SK-N-SH (cell line): ENCODE data around the gene KIAA0319L. TPM values are rescaled to one million over a fixed set of nuclear protein-coding genes. Genes with fewer than 3 reads are reported as not detected.

Source experiments
- CTCF ChIA-PET: fragments of 300-600, 350-600 bp; formaldehyde crosslinking; extraction: SDS; loops from one replicate; lab custom pipeline; 2021; lab: Yijun Ruan, JAX
- POLR2A ChIA-PET: fragments of 350-600 bp; sonication (Branson Sonifier 250); formaldehyde crosslinking; extraction: SDS; loops from one replicate; lab custom pipeline; 2020; ENCODE audit warnings: antibody characterized with exemption, inconsistent platforms; lab: Yijun Ruan, JAX
- DNase-seq: peaks from one replicate; pipeline ENCODE4 v3.0.0; 2012
- H2AFZ ChIP-seq: fragments of 200-600 bp; sonication (generic); 2 replicates; pipeline ENCODE4 v1.8.1; 2016; ENCODE audit warnings: antibody characterized with exemption, mild to moderate bottlenecking, low read depth
- H3F3A ChIP-seq: fragments of 200-600 bp; sonication (generic); replicated peaks from 2 replicates; pipeline ENCODE3; 2016; ENCODE audit warnings: antibody characterized with exemption, mild to moderate bottlenecking; ENCODE audit not compliant: insufficient read depth
- H3K27ac ChIP-seq, 2 experiments: fragments of 200-500 bp in 1 of 2; fragments of 200-600 bp in 1 of 2; sonication (Bioruptor generic) in 1 of 2; sonication (generic), shearing (Covaris generic) in 1 of 2; 2 replicates each; pipeline versions ENCODE4 v1.5.1 to v1.6.1; 2014 to 2016; ENCODE audit warnings: low read depth in 2 of 2, inconsistent platforms in 1 of 2, low read length in 1 of 2, mild to moderate bottlenecking in 1 of 2, mixed read lengths in 1 of 2
- H3K27me3 ChIP-seq: fragments of 200-600 bp; sonication (generic), shearing (Covaris generic); 2 replicates; pipeline ENCODE4 v1.6.1; 2016; ENCODE audit warnings: mixed run types; ENCODE audit not compliant: insufficient read depth
- H3K36me3 ChIP-seq, 2 experiments: fragments of 200-500 bp in 1 of 2; fragments of 200-600 bp in 1 of 2; sonication (Bioruptor generic) in 1 of 2; sonication (generic) in 1 of 2; replicated peaks in 1 of 2; 2 replicates each; pipeline versions ENCODE3 to v1.5.1; 2014 to 2016; ENCODE audit warnings: low read length in 1 of 2, mild to moderate bottlenecking in 1 of 2; ENCODE audit not compliant: insufficient read depth in 2 of 2, control insufficient read depth in 1 of 2
- H3K4me1 ChIP-seq, 2 experiments: fragments of 200-500 bp in 1 of 2; fragments of 200-600 bp in 1 of 2; sonication (Bioruptor generic) in 1 of 2; sonication (generic), shearing (Covaris generic) in 1 of 2; 2 replicates each; pipeline versions ENCODE4 v1.5.1 to v1.6.1; 2014 to 2016; ENCODE audit warnings: low read depth in 1 of 2, low read length in 1 of 2, mixed run types in 1 of 2; ENCODE audit not compliant: insufficient read depth in 2 of 2, control insufficient read depth in 1 of 2
- H3K4me2 ChIP-seq: fragments of 200-600 bp; sonication (generic), shearing (Covaris generic); 2 replicates; pipeline ENCODE4 v1.6.1; 2017; ENCODE audit warnings: mixed run types
- H3K4me3 ChIP-seq, 2 experiments: fragments of 200-500 bp in 1 of 2; fragments of 200-600 bp in 1 of 2; sonication (Bioruptor generic) in 1 of 2; sonication (generic), shearing (Covaris generic) in 1 of 2; 2 replicates each; pipeline versions ENCODE4 v1.5.1 to v1.8.1; 2014 to 2016; ENCODE audit warnings: low read depth in 2 of 2, inconsistent platforms in 1 of 2, low read length in 1 of 2, mild to moderate bottlenecking in 1 of 2, mixed read lengths in 1 of 2, moderate library complexity in 1 of 2
- H3K79me2 ChIP-seq: fragments of 200-600 bp; sonication (generic); 2 replicates; pipeline ENCODE4 v1.8.1; 2017; ENCODE audit warnings: mild to moderate bottlenecking; ENCODE audit not compliant: insufficient read depth
- H3K9ac ChIP-seq: fragments of 200-600 bp; sonication (generic); 2 replicates; pipeline ENCODE4 v1.6.1; 2017; ENCODE audit warnings: mixed run types
- H3K9me2 ChIP-seq: fragments of 200-600 bp; sonication (generic); 2 replicates; pipeline ENCODE4 v1.6.1; 2017; ENCODE audit warnings: mixed run types
- H3K9me3 ChIP-seq: fragments of 200-600 bp; sonication (generic); 2 replicates; pipeline ENCODE4 v1.6.1; 2017; ENCODE audit warnings: mixed run types, mild to moderate bottlenecking, moderate library complexity
- H4K20me1 ChIP-seq: fragments of 200-600 bp; sonication (generic); 2 replicates; pipeline ENCODE4 v1.6.1; 2017; ENCODE audit warnings: mild to moderate bottlenecking, mixed run types; ENCODE audit not compliant: insufficient read depth
- CHD2 ChIP-seq: fragments of 150-350 bp; IDR thresholded peaks from 2 replicates; pipeline ENCODE4 v1.6.1; 2018; ENCODE audit warnings: low read length; ENCODE audit not compliant: partially characterized antibody
- ELF1 ChIP-seq: IDR thresholded peaks from 2 replicates; pipeline ENCODE4 v1.4.0; 2012
- EP300 ChIP-seq, 2 experiments: IDR thresholded peaks; 2 replicates each; pipeline versions ENCODE4 v1.4.0 to v1.6.1; 2012; ENCODE audit warnings: borderline replicate concordance in 1 of 2, low read depth in 1 of 2, low read length in 1 of 2
- EZH2phosphoT487 ChIP-seq: fragments of 200-600 bp; sonication (generic); IDR thresholded peaks from 2 replicates; pipeline ENCODE4 v1.6.1; 2017; ENCODE audit warnings: low read depth, mixed run types, mild to moderate bottlenecking, antibody characterized with exemption, moderate library complexity, borderline replicate concordance
- GABPA ChIP-seq: IDR thresholded peaks from 2 replicates; pipeline ENCODE4 v1.4.0; 2012; ENCODE audit warnings: low read depth, mild to moderate bottlenecking
- JUND ChIP-seq: IDR thresholded peaks from 2 replicates; pipeline ENCODE4 v1.4.0; 2012
- POLR2AphosphoS5 ChIP-seq: IDR thresholded peaks from 2 replicates; pipeline ENCODE4 v1.6.1; 2012; ENCODE audit warnings: low read depth, low read length
- RAD21 ChIP-seq: IDR thresholded peaks from 2 replicates; pipeline ENCODE4 v1.6.1; 2012; ENCODE audit warnings: mild to moderate bottlenecking, low read length
- RCOR1 ChIP-seq: fragments of 150-350 bp; IDR thresholded peaks from 2 replicates; pipeline ENCODE4 v1.6.1; 2017; ENCODE audit warnings: antibody characterized with exemption, low read length
- RFX5 ChIP-seq: IDR thresholded peaks from 2 replicates; pipeline ENCODE4 v1.6.1; 2012; ENCODE audit warnings: mild to moderate bottlenecking, improper control_type of control experiment, low read length
- SIN3A ChIP-seq: IDR thresholded peaks from 2 replicates; pipeline ENCODE4 v1.6.1; 2012; ENCODE audit warnings: low read depth, mild to moderate bottlenecking, low read length, moderate library complexity, borderline replicate concordance
- SMC3 ChIP-seq: IDR thresholded peaks from 2 replicates; pipeline ENCODE4 v1.6.1; 2012; ENCODE audit warnings: low read depth, low read length, improper control_type of control experiment
- TAF1 ChIP-seq: IDR thresholded peaks from 2 replicates; pipeline ENCODE4 v1.6.1; 2012; ENCODE audit warnings: low read depth, mild to moderate bottlenecking, low read length, moderate library complexity, borderline replicate concordance
- TCF12 ChIP-seq: IDR thresholded peaks from 2 replicates; pipeline ENCODE4 v1.4.0; 2012
- TEAD4 ChIP-seq: IDR thresholded peaks from 2 replicates; pipeline ENCODE4 v1.4.0; 2012; ENCODE audit warnings: mild to moderate bottlenecking, borderline replicate concordance; ENCODE audit not compliant: insufficient read depth
- WGBS: methylation state at CpG from one replicate; pipeline ENCODE4 v1.1.6; 2017; ENCODE audit warnings: low lambda C conversion rate; 5-methylcytosine and 5-hydroxymethylcytosine counted together
- polyA plus RNA-seq, 3 experiments: library from polyadenylated mRNA; depleted of rRNA; stranded (reverse); fragments of >200 nt; gene quantifications; 2 replicates each; pipeline ENCODE4 v1.2.3, GENCODE V29; 2012
- TF ChIP-seq, protein P1 (sequence below): IDR thresholded peaks from 2 replicates; pipeline ENCODE4 v1.4.0; 2012; ENCODE audit warnings: low read depth, borderline replicate concordance
- TF ChIP-seq, protein P2 (sequence below): fragments of 150-350 bp; IDR thresholded peaks from 2 replicates; pipeline ENCODE4 v1.6.1; 2017; ENCODE audit warnings: antibody characterized with exemption, low read length, low read depth, borderline replicate concordance
- TF ChIP-seq, protein P3 (sequence below): IDR thresholded peaks from 2 replicates; pipeline ENCODE4 v1.4.0; 2012; ENCODE audit warnings: low read depth, borderline replicate concordance
- TF ChIP-seq, protein P4 (sequence below): IDR thresholded peaks from 2 replicates; pipeline ENCODE4; 2012

The KIAA0319L gene
- polyA plus RNA-seq, 1 of the 3 experiments (the other 2 are of a cell fraction), result 51.9 TPM

DNA sequence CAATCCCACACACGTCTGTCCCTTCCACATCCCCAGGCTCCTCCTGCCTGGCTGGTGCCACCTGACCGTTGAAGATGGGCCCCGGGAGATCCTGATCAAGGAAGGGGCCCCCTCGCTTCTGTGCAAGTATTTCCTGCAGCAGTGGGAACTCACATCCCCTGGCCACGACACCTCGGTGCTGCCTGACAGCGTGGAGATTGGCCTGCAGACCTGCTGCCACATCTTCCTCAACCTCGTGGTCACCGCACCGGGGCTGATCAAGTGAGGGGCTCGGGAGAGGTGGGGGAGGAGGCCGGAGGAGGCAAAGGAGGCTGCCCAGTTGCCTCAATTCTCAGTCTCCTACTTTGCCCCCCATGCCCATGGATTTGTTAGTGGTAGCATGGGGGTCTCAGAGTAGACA lies 6.0 kb upstream of the KIAA0319L start:
- TF ChIP-seq ELF1 (no peak), SIN3A (no peak), RCOR1 (no peak), JUND (no peak), EP300 (IDR thresholded peaks at IDR 0.05; ENCODE audit: borderline replicate concordance in 1 of 2, low read depth in 1 of 2, low read length in 1 of 2) (no peak), RAD21 (no peak), EZH2phosphoT487 (no peak), TCF12 (no peak), RFX5 (no peak), TEAD4 (no peak), SMC3 (no peak), GABPA (no peak), CHD2 (no peak), TAF1 (no peak), POLR2AphosphoS5 (no peak)
- TF ChIP-seq, protein P1, sequence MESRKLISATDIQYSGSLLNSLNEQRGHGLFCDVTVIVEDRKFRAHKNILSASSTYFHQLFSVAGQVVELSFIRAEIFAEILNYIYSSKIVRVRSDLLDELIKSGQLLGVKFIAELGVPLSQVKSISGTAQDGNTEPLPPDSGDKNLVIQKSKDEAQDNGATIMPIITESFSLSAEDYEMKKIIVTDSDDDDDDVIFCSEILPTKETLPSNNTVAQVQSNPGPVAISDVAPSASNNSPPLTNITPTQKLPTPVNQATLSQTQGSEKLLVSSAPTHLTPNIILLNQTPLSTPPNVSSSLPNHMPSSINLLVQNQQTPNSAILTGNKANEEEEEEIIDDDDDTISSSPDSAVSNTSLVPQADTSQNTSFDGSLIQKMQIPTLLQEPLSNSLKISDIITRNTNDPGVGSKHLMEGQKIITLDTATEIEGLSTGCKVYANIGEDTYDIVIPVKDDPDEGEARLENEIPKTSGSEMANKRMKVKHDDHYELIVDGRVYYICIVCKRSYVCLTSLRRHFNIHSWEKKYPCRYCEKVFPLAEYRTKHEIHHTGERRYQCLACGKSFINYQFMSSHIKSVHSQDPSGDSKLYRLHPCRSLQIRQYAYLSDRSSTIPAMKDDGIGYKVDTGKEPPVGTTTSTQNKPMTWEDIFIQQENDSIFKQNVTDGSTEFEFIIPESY, result no peak
- TF ChIP-seq, protein P2, sequence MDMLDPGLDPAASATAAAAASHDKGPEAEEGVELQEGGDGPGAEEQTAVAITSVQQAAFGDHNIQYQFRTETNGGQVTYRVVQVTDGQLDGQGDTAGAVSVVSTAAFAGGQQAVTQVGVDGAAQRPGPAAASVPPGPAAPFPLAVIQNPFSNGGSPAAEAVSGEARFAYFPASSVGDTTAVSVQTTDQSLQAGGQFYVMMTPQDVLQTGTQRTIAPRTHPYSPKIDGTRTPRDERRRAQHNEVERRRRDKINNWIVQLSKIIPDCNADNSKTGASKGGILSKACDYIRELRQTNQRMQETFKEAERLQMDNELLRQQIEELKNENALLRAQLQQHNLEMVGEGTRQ, result no peak
- TF ChIP-seq, protein P3, sequence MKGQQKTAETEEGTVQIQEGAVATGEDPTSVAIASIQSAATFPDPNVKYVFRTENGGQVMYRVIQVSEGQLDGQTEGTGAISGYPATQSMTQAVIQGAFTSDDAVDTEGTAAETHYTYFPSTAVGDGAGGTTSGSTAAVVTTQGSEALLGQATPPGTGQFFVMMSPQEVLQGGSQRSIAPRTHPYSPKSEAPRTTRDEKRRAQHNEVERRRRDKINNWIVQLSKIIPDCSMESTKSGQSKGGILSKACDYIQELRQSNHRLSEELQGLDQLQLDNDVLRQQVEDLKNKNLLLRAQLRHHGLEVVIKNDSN, result no peak
- TF ChIP-seq, protein P4, sequence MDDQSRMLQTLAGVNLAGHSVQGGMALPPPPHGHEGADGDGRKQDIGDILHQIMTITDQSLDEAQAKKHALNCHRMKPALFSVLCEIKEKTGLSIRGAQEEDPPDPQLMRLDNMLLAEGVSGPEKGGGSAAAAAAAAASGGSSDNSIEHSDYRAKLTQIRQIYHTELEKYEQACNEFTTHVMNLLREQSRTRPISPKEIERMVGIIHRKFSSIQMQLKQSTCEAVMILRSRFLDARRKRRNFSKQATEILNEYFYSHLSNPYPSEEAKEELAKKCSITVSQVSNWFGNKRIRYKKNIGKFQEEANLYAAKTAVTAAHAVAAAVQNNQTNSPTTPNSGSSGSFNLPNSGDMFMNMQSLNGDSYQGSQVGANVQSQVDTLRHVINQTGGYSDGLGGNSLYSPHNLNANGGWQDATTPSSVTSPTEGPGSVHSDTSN, result no peak
- Histone ChIP-seq H3K9me3 (no peaks in the 10 kb centered on the region), H3K9ac (no peak overlapping the region), H3K4me2 (no peak overlapping the region), H3F3A (peaks cover under 1% of the 10 kb centered on the region), H3K27me3 (no peaks in the 10 kb centered on the region), H4K20me1 (no peaks in the 10 kb centered on the region), H2AFZ (no peak overlapping the region), H3K4me1 (peaks cover 4 to 13% of the 10 kb centered on the region in 2 experiments; a peak in 1 of 4 replicates), H3K27ac (no peak overlapping the region), H3K4me3 (no peak overlapping the region), H3K36me3 (peaks cover 0 to 50% of the 10 kb centered on the region in 2 experiments), H3K9me2 (no peaks in the 10 kb centered on the region), H3K79me2 (peaks cover 6% of the 10 kb centered on the region; the same call in 1 of the 2 replicates)
- no peak for DNase-seq
- WGBS, result 88% methylated on average over 9 of the region's 12 CpGs
- ChIA-PET CTCF (interaction anchor here (0.7 to 8.2 kb wide), 2 partner anchors 9 to 111 kb away, joined by 3 to 81 read pairs; no protein-coding TSS in a partner anchor), POLR2A (no interaction called here)
